Stimulated activated CD4-positive, alpha-beta T cell treated with anti-CD3 and anti-CD28 coated beads, Interleukin-12 subunit alpha, Interleukin-12 subunit beta, amount 100 ng/mL, for 24 hours (primary cell): ENCODE data around the gene P2RY11.

Experiments
- DNase-seq, 2 experiments: peaks; one replicate each; pipeline ENCODE4 v3.0.0-alpha.2; 2020; ENCODE audit warnings: low read depth in 2 of 2

P2RY11 gene, protein sequence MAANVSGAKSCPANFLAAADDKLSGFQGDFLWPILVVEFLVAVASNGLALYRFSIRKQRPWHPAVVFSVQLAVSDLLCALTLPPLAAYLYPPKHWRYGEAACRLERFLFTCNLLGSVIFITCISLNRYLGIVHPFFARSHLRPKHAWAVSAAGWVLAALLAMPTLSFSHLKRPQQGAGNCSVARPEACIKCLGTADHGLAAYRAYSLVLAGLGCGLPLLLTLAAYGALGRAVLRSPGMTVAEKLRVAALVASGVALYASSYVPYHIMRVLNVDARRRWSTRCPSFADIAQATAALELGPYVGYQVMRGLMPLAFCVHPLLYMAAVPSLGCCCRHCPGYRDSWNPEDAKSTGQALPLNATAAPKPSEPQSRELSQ

DNA sequence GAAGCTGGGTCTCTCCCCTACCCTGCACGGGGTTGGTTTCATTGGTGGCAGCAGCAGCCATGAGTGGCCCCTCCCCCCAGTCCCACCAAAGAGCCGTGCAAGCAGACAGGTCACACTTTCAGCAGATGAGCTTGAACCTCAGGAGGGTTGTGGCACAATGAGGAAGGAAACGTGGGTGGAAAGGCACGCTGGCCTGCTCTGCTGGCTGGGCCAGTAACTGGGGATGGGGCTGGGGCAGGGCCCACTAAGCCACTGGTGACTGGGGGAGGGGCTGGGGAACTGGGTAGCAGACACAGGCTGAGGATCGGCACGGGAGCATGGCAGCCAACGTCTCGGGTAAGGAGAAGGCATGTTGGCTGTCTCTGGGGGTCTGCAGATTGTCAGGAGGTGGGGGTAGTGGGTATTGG lies at the start of gene P2RY11:
Gene P2RY11, plus strand, starts transcription at position 289 of the 407 bp plus-strand sequence. Its CDS starts 29 bp downstream, at position 318.
- no peak for DNase-seq

DNA sequence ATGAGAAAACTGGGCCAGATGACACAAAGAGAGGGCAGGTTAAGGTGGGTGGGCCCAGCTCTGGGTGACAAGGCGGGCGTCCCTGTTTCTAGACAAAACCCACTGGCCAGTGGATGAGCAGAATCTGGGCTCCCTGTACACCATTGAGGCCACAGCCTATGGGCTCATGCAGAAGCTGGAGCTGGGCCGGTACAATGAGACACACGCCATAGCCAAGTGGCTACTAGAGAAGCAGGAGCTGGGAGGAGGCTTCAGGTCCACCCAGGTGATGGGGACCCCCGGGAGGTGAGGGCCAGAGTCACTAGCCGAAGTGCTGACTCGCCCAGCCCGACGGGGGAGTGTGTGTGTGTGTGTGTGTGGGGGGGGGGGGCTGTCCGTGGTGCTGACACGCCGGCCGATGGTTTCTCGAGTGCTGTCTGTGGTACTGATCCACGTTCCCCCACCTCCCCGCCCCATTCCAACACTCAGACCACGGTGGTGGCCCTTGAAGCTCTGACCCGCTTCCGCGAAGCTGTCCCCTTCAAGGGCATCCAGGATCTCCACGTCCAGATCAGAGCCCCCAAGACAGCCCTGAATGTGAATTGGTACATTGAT lies 49.7 kb upstream of the P2RY11 start:
- DNase-seq = no peak

DNA sequence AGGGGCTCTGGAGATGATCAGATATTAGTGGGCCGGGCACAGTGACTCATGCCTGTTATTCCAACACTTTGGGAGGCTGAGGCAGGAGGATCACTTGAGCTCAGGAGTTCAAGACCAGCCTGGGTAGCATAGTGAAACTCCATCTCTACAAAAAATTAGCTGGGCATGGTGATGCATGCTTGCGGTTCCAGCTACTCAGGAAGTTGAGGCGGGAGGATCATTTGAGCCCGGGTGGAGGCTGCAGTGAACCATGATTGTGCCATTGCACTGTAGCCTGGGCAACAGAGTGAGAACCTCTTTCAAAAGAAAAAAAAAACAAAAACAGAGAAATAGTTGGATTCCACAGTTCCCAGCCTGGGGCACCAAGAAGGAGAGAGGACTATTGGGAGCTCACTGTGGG lies 43.3 kb upstream of the P2RY11 start:
- DNase-seq = no peak

DNA sequence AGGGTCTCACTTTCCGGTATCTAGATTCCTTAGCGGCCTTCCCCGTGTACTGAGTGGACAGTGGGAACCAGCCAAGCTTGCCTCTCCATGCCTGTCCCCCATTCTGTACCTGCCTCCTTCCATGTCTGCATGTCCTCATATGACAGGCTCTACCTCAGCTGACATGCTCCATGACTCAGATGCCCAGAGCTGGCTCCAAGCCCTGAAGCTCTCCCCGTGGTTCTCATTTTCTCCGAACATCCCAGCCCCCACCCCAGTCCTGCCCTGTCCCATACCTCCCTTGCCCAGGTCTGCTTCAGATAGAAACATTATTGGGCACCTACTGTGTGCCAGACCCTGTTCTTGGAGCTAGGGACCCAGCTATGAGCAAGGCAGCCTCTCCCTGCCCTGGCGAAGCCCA lies 42.4 kb upstream of the P2RY11 start:
- DNase-seq = no peak

DNA sequence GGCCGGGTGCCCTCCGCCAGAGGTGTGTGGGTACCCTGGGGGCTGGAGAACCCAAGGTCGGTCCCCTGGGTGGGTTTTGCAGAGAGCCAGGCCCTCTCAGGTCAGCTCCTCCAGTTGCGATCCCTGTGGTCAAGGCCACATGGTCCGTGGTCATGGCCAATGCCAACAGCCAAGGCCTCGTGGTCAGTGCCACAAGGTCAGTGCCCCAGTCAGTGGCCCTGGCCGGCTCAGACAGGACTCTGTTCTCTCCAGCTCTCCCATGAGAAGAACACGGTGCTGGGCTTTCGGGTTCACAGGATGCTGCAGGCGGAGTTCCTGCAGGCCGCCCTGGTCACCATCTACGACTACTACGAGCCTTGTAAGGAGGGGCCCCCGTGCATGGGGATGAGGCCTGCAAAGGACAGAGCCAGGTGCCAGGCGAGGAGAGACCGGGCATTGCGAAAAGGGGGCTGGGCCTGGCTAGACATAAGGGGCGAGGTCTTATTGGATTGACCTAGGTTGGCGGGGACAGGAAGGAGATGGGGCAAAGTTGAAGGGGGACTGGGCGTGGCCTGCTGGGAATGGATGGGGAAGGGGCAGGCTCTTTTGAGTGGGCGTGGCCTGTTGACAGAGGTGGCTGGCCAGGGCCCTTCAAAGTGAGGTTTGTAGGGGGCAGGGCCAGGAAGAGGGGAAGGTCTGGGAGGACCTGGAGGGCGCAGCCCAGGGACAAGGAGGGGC lies 40.6 kb upstream of the P2RY11 start:
- DNase-seq = no peak

DNA sequence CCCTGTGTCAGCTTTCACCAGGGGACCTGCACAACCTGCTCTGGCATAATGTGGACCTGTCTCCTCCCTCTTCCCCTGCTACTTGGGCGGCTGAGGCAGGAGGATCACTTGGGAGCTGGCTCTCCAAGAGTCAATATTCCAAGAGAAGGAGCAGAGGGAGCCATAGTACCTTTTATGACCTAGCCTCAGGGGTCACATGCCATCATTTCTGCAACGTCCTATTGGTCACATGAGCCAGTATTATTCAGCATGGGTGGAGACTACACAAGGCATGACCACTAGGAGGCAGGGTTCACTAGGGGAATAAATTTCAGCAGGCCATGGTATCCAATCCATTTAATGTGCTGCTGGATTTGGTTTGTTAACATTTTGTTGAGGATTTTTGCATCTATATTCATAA lies 37.3 kb upstream of the P2RY11 start:
- DNase-seq = peak; percentile 17 to 36

DNA sequence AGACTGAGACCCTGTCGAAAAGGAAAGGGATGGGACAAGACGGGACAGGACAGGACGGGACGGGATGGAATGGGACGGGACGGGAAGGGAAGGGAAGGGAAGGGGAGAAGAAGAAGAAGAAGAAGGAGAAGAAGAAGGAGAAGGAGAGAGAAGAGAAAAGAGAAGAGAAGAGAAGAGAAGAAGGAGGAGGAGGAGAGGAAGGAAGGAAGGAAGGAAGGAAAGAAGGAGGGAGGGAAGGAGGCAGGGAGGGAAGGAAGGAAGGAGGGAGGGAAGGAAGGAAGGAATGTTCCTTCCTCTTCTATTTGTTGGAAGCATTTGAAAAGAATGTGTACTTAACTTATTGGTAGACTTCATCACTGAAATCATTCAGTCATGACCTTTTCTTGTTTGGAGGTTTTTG lies 35.0 kb upstream of the P2RY11 start:
- DNase-seq = no peak

DNA sequence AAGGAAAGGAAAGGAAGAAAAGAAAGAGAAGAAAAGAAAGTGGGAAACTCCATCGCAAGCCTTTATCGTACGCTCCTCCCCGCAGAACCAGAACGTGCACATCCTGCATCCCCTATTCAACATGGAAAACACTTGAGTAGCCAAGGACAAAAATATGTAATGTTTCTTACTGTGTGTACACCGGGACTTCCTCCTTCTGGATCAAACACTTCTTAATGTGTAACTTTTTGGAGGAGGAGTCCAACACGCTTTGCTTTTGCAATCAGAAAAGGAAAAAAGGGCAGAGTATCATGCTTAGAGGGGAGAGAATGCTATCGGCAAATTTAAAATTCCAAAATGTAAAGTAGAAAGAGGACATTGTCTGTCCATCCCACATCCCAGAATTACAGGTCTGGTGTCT lies 33.2 kb upstream of the P2RY11 start:
- DNase-seq = no peak

DNA sequence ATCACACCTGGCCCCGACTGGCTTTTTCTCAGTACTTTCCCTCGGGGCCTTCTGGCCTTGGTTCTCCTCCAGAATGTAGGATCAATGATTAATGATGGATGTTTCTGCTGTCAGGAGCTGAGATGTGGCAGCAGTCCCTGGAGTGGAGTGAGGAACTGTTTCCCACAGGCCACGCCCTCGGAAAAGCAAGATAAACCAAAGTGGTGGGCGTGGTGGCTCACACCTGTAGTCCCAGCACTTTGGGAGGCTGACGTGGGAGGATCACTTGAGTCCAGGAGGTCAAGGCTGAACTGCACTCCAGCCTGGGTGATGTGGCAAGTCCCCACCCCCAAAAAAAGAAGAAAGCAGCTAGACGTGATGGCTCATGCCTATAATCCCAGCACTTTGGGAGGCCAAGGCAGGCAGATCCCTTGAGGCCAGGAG lies 32.5 kb upstream of the P2RY11 start:
- no peak for DNase-seq

DNA sequence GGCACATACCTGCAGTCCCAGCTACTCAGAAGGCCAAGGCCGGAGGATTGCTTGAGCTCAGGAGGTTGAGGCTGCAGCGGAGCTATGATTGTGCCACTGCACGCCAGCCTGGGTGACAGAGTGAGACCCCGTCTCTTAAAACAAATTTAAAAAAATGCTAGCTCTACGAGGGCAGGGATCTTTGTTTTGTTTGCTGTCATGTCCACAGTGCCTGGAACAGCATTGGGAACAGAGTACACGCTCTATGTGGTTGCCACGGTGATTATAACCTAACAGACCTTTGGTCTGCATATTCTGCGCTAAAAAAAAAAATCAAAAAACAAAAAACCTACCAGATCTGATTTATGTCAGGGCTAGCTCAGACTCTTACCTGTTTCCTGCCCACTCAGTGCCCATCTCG lies 27.6 kb upstream of the P2RY11 start:
- DNase-seq = no peak

DNA sequence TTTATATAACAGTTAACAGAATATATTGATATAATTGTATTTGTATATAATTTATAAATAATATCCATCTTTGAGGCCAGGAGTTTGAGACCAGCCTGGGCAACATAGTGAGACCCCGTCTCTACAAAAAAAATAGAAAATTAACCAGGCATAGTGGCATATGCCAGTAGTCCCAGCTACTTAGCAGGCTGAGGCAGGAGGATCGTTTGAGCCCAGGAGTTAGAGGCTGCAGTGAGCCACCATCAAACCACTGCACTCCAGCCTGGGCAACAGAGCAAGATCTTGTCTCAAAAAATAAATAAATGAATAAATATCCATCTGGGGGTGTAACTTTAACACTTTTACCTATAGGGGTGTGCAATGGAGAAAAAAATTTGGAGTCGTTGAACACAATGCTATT lies 26.7 kb upstream of the P2RY11 start:
- DNase-seq = no peak

DNA sequence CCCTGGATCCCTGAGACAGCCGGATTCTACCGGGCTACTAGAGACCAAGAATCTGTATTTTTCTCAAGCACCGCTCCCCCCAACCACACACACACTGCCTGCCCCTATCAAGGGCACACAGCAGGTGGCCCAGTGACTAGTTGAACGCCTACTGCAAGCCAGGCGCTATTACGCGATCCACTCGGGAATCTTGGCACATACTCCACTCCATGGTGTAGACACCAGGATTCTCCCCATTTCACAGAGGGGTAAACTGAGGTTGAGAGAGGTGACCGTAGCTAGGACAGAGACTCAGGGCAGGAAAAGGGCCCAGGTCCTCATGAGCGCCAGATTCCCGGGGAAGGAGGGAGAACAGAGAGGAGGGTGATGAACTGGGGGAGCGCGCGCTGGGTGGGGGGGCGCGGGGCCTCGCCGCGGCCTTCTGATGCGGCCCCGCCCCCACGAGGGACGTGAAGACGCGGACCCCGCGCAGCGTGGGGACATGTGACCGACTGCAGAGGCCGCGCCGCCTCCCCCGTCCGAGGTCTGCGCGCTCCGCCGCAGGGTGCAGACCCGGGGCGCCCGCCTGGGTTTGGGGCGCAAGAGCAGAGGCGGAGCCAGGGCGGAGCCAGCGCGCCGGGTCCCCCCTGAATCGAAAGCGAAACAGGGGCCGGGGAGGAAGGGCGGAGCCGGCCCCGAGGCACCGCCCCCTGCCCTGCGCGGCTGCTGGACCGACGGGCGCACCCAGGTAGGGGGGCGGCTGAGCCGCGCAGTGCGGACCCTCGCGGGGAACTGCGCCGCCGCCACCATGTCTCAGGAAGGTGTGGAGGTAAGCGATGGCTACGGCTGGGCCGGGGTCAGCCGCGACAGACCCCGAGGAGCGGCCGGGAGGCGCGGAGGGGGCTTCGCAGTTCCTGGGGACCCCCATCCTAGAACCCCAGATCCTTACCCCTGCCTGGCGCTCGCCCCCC lies 25.6 kb upstream of the P2RY11 start, which contains the start of gene SHFL:
Gene SHFL, plus strand, starts transcription at position 677 of the 950 bp plus-strand sequence. Its CDS starts 111 bp downstream, at position 788.
- peak; percentile 54 to 68 for DNase-seq

DNA sequence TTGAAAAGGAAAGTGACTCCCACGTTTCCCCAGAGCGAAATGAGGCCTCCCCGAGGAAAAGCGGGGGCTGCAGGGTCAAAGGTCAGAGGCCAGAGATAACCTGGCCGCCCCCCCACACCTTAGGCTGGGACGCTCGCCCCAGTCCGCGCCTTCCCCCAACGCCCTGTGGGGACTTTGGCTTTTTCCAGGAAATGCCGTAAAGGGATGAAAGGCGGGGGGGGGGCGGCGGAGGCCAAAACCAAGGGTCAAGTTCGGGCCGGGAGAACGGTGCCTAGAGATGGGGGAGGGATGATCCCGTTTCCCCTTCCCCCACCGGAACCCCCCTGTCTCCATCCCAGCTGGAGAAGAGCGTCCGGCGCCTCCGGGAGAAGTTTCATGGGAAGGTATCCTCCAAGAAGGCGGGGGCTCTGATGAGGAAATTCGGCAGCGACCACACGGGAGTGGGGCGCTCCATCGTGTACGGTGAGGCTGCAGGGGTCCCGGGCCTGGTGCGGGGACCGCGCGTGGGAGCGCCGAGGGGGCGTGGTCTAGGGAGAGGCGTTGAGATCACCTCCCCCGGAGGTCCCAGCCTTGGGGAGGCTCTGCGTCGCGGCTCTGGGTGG lies 24.8 kb upstream of the P2RY11 start:
- DNase-seq = no peak

DNA sequence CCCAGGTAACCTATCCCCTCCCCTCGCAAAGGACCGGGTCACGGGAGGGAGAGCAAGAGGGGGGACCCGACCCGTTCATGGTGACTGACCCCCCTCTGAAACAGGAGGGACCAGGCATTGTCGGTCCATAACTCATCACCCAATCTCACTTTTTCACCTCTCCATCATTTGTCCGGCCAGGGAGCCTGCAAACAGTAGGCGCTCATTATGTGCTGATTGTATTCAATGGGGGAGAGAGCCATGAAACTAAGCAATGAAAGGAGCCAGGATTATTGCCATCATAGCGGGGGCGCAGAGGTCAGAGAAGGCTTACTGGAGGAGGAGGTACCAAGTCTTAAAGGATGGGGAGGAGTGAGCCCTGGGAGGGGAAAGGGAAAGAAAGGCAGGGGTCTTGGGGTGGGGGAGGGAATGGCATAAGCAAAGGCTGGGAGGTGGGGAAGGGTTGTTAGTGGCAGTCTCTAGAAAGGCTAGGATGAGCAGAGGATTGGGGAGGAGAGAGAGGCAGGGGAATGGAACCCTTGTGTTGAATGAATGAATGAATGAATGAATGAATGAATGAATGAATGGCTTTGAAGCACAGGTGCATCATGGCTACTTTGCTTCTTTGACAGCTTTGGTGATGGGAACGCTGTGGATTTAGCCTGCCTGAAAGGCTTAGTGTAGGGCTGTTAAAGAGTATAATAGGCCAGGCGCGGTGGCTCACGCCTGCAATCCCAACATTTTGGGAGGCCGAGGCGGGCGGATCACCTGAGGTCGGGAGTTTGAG lies 24.0 kb upstream of the P2RY11 start:
- DNase-seq = no peak

DNA sequence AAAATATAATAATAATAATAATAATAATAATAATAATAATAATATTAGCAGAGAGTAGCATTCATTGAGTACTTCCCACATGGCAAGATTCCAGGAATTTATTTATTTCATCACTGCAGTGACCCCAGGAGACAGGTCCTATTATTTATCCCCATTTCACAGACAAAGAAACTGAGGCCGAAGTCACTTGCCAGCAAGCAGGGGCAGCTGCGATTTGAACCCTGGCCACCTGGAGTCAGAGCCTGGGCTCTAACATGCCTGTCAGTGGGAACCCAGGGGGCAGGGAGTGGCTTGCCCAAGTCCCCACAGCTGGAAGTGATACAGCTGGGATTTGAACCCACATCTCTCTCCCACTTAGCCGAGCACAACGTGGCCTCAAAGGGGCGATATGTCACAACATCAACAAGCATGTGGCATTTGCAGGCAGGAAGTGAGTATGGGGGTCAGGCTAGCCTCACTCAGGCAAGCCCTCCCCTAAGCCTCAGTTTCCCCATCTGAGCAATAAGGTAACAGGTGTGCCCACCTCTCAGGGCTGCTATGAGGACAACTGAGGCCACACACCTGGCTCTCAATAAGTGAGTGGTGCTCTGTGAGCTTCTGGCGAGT lies 22.4 kb upstream of the P2RY11 start:
- no peak for DNase-seq

DNA sequence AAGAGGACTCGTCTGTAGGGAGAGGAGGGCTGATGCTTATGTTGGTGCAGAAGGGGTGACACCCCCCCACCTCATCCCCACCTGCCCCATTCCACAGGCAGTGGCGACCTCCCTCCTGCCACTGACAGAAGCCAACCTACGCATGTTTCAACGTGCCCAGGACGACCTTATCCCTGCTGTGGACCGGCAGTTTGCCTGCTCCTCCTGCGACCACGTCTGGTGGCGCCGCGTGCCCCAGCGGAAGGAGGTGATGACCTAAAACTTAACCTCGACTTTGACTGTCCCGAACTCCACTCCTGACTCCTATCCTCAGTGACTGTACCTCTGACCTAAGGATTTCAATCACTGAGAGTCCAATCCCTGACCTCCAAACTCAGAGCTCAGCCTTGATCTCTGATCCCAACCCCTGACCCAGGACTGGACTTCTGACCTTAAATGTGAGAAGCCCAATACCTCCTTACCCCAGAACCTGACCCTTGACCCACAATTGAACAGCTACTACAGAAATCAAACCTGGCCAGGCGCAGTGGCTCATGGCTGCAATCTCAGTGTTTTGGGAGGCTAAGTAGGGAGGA lies 21.6 kb upstream of the P2RY11 start:
- no peak for DNase-seq

DNA sequence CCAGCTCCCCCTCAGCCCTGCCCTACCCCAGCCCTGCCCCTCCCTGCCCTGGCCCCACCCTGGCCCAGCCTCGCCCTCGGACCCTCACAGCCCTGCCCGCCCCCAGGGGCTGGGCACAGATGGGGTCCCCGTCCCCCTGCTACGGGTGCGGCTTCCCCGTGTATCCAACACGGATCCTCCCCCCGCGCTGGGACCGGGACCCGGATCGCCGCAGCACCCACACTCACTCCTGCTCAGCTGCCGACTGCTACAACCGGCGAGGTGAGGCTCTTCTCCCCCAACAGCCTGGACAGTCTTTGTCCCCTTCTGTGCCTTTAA lies 20.2 kb upstream of the P2RY11 start:
- DNase-seq = no peak

DNA sequence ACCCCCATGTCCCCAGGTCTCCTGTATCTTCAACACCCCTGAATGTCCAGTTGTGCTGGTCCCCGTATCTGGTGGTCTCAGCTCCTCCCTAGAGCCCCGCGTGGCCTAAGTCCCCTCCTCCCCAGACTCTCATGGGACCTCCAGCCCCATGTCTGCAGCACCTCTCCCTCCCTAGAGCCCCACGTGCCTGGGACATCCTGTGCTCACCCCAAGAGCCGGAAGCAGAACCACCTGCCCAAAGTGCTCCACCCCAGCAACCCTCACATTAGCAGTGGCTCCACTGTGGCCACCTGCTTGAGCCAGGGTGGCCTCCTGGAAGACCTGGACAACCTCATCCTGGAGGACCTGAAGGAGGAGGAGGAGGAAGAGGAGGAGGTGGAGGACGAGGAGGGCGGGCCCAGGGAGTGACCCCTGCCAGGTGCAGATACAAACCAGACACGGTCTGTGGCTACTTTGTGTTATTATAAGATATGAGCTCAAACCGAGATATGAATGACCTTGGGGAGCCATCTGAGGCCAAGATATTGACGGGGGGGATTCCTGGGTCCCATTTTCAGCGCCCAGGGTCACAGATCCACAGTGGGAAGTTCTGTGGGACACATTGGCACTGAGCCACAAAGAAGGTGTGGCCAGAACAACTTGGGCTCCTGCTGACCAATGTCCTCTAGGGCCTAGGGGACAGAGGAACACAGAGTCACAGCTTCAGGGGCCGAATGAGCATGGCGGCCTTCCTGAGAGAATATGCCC lies 19.4 kb upstream of the P2RY11 start:
- DNase-seq = no peak

DNA sequence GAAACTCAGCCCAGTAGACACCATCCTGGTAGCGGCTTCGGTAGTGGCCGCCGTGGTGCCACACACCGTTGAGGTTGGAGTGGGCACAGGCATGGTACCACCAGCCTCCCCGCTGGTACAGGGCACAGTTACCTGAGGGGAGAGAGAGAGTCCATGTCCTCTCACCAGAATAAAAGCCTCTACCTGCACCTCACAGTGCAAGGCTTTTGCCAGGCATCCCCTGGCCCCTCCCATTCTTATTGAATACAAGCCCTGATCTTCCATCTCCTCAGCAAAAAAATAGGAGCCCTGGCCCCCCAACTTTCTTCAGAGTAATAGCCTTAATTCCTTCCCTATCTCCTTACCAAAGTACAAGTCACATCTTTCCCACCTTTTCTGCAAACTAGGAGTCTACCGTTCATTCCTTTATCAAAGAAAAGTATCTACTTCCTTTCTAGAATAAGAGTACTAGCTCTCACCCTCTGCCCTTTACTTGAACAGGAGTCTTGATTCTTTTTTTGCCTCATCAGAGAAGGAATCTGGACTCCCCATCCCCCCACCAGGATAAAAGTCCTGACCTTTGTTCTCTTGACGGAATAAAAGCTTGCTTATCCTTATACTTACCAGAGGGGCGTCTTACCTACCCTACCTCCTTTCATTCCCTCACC lies 18.7 kb upstream of the P2RY11 start:
- no peak for DNase-seq
